NB4 (cell line): Measurements from ENCODE around the gene PPEF2.

Experiments used
- POLR2A ChIP-seq: IDR thresholded peaks from 2 replicates; pipeline ENCODE4 v1.6.1; 2011; ENCODE audit warnings: mild to moderate bottlenecking; ENCODE audit not compliant: insufficient read length; ENCODE audit errors: extremely low read depth
- TF ChIP-seq, protein P1 (sequence below): IDR thresholded peaks from one replicate; pipeline ENCODE4 v1.5.1; 2012; ENCODE audit warnings: low read depth, low read length
- TF ChIP-seq, protein P2 (sequence below): IDR thresholded peaks from 2 replicates; pipeline ENCODE4 v1.6.1; 2011; ENCODE audit warnings: low read depth, low read length

- no peak for TF ChIP-seq POLR2A
- TF ChIP-seq, protein P1, sequence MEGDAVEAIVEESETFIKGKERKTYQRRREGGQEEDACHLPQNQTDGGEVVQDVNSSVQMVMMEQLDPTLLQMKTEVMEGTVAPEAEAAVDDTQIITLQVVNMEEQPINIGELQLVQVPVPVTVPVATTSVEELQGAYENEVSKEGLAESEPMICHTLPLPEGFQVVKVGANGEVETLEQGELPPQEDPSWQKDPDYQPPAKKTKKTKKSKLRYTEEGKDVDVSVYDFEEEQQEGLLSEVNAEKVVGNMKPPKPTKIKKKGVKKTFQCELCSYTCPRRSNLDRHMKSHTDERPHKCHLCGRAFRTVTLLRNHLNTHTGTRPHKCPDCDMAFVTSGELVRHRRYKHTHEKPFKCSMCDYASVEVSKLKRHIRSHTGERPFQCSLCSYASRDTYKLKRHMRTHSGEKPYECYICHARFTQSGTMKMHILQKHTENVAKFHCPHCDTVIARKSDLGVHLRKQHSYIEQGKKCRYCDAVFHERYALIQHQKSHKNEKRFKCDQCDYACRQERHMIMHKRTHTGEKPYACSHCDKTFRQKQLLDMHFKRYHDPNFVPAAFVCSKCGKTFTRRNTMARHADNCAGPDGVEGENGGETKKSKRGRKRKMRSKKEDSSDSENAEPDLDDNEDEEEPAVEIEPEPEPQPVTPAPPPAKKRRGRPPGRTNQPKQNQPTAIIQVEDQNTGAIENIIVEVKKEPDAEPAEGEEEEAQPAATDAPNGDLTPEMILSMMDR = no peak
- TF ChIP-seq, protein P2, sequence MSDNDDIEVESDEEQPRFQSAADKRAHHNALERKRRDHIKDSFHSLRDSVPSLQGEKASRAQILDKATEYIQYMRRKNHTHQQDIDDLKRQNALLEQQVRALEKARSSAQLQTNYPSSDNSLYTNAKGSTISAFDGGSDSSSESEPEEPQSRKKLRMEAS = no peak
Observed at GRCh38 chr4:75817901-75818300, 84.4 kb downstream of the PPEF2 start.
